B cell (primary cell): ENCODE data around the gene DAZAP1. TPM values are rescaled to one million over a fixed set of nuclear protein-coding genes. Genes with fewer than 3 reads are reported as not detected.

ENCODE experiments used
- ATAC-seq: fragments of 200-7000 bp; cut with Tn5 transposase; one replicate; pipeline ENCODE4 v1.10.0; 2021; ENCODE audit warnings: low read depth, mild to moderate bottlenecking, moderate number of reproducible peaks, moderate library complexity
- CTCF ChIA-PET: fragments of 350-600 bp; sonication (Branson Sonifier 250); formaldehyde crosslinking; loops from one replicate; lab custom pipeline; 2021; ENCODE audit warnings: antibody characterized with exemption, inconsistent platforms; lab: Charles Lee
- POLR2A ChIA-PET: fragments of 350-600 bp; sonication (Branson Sonifier 250); formaldehyde crosslinking; loops from one replicate; lab custom pipeline; 2021; ENCODE audit warnings: antibody characterized with exemption; lab: Charles Lee
- DNase-seq: peaks from one replicate; pipeline ENCODE4 v3.0.0; 2013
- H2AFZ ChIP-seq: 2 replicates; pipeline ENCODE4 v1.6.1; 2012; ENCODE audit warnings: mild to moderate bottlenecking, low read depth, low read length; ENCODE audit not compliant: insufficient read depth, poor library complexity, severe bottlenecking
- H3K27ac ChIP-seq, 2 donors: 1 replicate in 1 of 2; 2 replicates in 1 of 2; pipeline ENCODE4 v1.5.1; 2012 to 2013; ENCODE audit warnings: low read length in 2 of 2, mild to moderate bottlenecking in 2 of 2, moderate library complexity in 1 of 2
- H3K27me3 ChIP-seq, 4 experiments: fragments of 200-600 bp in 1 of 4; sonication (generic) in 1 of 4; replicated peaks in 1 of 4; 1 replicate in 2 of 4; 2 replicates in 2 of 4; pipeline versions ENCODE4 v1.6.1 to v1.7.0; 2013 to 2016; ENCODE audit warnings: low read length in 3 of 4, mild to moderate bottlenecking in 2 of 4, mixed read lengths in 1 of 4, moderate library complexity in 1 of 4; ENCODE audit not compliant: insufficient read depth in 4 of 4, control insufficient read depth in 3 of 4; ENCODE audit errors: control extremely low read depth in 1 of 4
- H3K36me3 ChIP-seq, 2 experiments: replicated peaks in 1 of 2; 1 replicate in 1 of 2; 2 replicates in 1 of 2; pipeline versions ENCODE4 v1.6.1 to v1.7.1; 2013; ENCODE audit warnings: low read length in 1 of 2; ENCODE audit not compliant: insufficient read depth in 2 of 2, control insufficient read depth in 1 of 2; ENCODE audit errors: control extremely low read depth in 1 of 2, extremely low read depth in 1 of 2
- H3K4me1 ChIP-seq, 2 donors: fragments of 200-600 bp in 1 of 2; sonication (generic) in 1 of 2; 1 replicate in 1 of 2; 2 replicates in 1 of 2; pipeline versions ENCODE4 v1.5.1 to v1.6.1; 2013 to 2017; ENCODE audit warnings: low read length in 2 of 2; ENCODE audit not compliant: control insufficient read depth in 2 of 2, insufficient read depth in 2 of 2
- H3K4me2 ChIP-seq: replicated peaks from 2 replicates; pipeline ENCODE3; 2012; ENCODE audit warnings: mild to moderate bottlenecking, low read depth, low read length; ENCODE audit not compliant: poor library complexity, severe bottlenecking
- H3K4me3 ChIP-seq, 5 experiments: fragments of 200-600 bp in 1 of 5; sonication (generic) in 1 of 5; 1 replicate in 3 of 5; 2 replicates in 2 of 5; pipeline versions ENCODE4 v1.5.1 to v1.7.0; 2011 to 2016; ENCODE audit warnings: low read length in 4 of 5, mild to moderate bottlenecking in 4 of 5, low read depth in 2 of 5, control low read depth in 1 of 5, moderate library complexity in 1 of 5; ENCODE audit not compliant: insufficient read depth in 1 of 5; ENCODE audit errors: control extremely low read depth in 1 of 5, extremely low read depth in 1 of 5
- H3K79me2 ChIP-seq: fragments of 200-600 bp; sonication (generic); one replicate; pipeline ENCODE4 v1.6.0; 2016; ENCODE audit warnings: low read length; ENCODE audit not compliant: control insufficient read depth, insufficient read depth
- H3K9ac ChIP-seq: fragments of 200-600 bp; sonication (generic); 2 replicates; pipeline ENCODE4 v1.6.1; 2017; ENCODE audit warnings: mild to moderate bottlenecking, low read length, moderate library complexity
- H3K9me3 ChIP-seq, 3 donors: one replicate each; pipeline versions ENCODE4 v1.6.1 to v1.7.1; 2013; ENCODE audit warnings: low read length in 2 of 3; ENCODE audit not compliant: control insufficient read depth in 2 of 3, insufficient read depth in 1 of 3; ENCODE audit errors: control extremely low read depth in 1 of 3
- H4K20me1 ChIP-seq: 2 replicates; pipeline ENCODE4 v1.6.0; 2012; ENCODE audit warnings: mild to moderate bottlenecking, low read length; ENCODE audit not compliant: insufficient read depth, control insufficient read depth, poor library complexity, severe bottlenecking
- H3K27ac Mint-ChIP-seq: one replicate; pipeline ENCODE4 v1.8.0; 2021; ENCODE audit warnings: mixed read lengths
- H3K27me3 Mint-ChIP-seq: one replicate; pipeline ENCODE4 v1.8.0; 2021; ENCODE audit warnings: mixed read lengths
- H3K4me1 Mint-ChIP-seq: one replicate; pipeline ENCODE4 v1.8.0; 2021; ENCODE audit warnings: mixed read lengths
- H3K4me3 Mint-ChIP-seq: one replicate; pipeline ENCODE4 v1.8.0; 2021; ENCODE audit warnings: mixed read lengths
- H3K9me3 Mint-ChIP-seq: one replicate; pipeline ENCODE4 v1.8.0; 2022; ENCODE audit warnings: mixed read lengths; ENCODE audit not compliant: insufficient read depth
- CTCF ChIP-seq: fragments of 200-600 bp; IDR thresholded peaks from one replicate; pipeline ENCODE4 v1.8.0; 2022; ENCODE audit warnings: antibody characterized with exemption, mild to moderate bottlenecking
- EZH2 ChIP-seq: IDR thresholded peaks from 2 replicates; pipeline ENCODE4 v1.6.1; 2012; ENCODE audit warnings: borderline replicate concordance, low read depth, mild to moderate bottlenecking, moderate library complexity, low read length; ENCODE audit not compliant: insufficient read depth, poor library complexity, severe bottlenecking
- WGBS: methylation state at CpG from one replicate; pipeline ENCODE4 v1.1.5; 2013; ENCODE audit warnings: missing lambda C conversion rate; ENCODE audit not compliant: insufficient coverage; 5-methylcytosine and 5-hydroxymethylcytosine counted together
- intact Hi-C: fragments of 100-400 bp; cut with micrococcal nuclease; formaldehyde crosslinking; loops from one replicate; pipeline ENCODE4 v1.10.0; 2022
- polyA plus RNA-seq: library from polyadenylated mRNA; depleted of rRNA; stranded (reverse); fragments of >200 nt; gene quantifications from 2 replicates; pipeline ENCODE4 v1.2.3, GENCODE V29; 2012
- total RNA-seq, 2 donors: library from RNA; stranded (reverse); fragments of 120-200 nt in 1 of 2; gene quantifications; 1 replicate in 1 of 2; 2 replicates in 1 of 2; pipeline versions ENCODE4 v1.2.3 to v1.2.4, GENCODE V29; 2013 to 2022

DAZAP1 gene
- total and polyA plus RNA-seq, 2 donors (not counting 1 experiment from before 2014, with no cell fraction given): 54.8 to 125 TPM

GRCh38 chr19:1453525-1454364 lies 46.4 kb downstream of the DAZAP1 start:
- Histone ChIP-seq H3K4me2 (no peak overlapping the region), H3K27me3 (peaks cover 0 to 84% (median 49%) of the 10 kb centered on the region in 4 experiments), H3K9ac (no peak overlapping the region), H3K4me1 (peaks cover 39 to 42% of the 10 kb centered on the region in 2 donors), H3K27ac (no peak overlapping the region), H3K79me2 (no peaks in the 10 kb centered on the region), H4K20me1 (peaks cover 7% of the 10 kb centered on the region), H3K36me3 (no peaks in the 10 kb centered on the region), H3K9me3 (peaks cover 0 to 46% (median 0%) of the 10 kb centered on the region in 3 donors), H3K4me3 (no peak overlapping the region), H2AFZ (no peak overlapping the region)
- TF ChIP-seq CTCF: no peak
- TF ChIP-seq EZH2: no peak
- POLR2A ChIA-PET: interaction anchor here (1.0 to 1.1 kb wide), 2 partner anchors 17 to 22 kb away, joined by 4 to 10 read pairs; no protein-coding TSS in a partner anchor
- peak overlapping the region; percentile 51 for H3K4me3 Mint-ChIP-seq
- DNase-seq (no peak), ATAC-seq (no peak)
- no peaks in the 10 kb centered on the region for H3K9me3 Mint-ChIP-seq
- H3K4me1 Mint-ChIP-seq: peaks cover 28% of the 10 kb centered on the region
- peak overlapping the region; percentile 12 for H3K27ac Mint-ChIP-seq
- WGBS: 47% methylated on average over 26 of the region's 33 CpGs
- peaks cover 39% of the 10 kb centered on the region for H3K27me3 Mint-ChIP-seq
- CTCF ChIA-PET: interaction anchor here (0.6 to 2.8 kb wide), 3 partner anchors 9 to 685 kb away, joined by 3 to 11 read pairs (median 5); no protein-coding TSS in a partner anchor
- intact Hi-C loops: loop anchor here (2.0 kb wide), 1 partner anchor 37 kb away; the partner anchor contains the start of genes PCSK4 and REEP6
